ENCODE results near the gene SERPINB6. TPM values are rescaled to one million over a fixed set of nuclear protein-coding genes. Genes with fewer than 3 reads are reported as not detected.

SERPINB6 gene
- total and polyA plus RNA-seq, 9 of the 15 experiments (the other 6 are each of a cell fraction or from before 2014, with no cell fraction given) = 86.6 to 211 (median 143) TPM

- TF ChIP-seq RREB1 (CRISPR knock-in tag; IDR thresholded peaks at IDR 0.05) = no peak
- TF ChIP-seq KDM1A (IDR thresholded peaks at IDR 0.05) = peak; percentile 70 to 72; a peak in 3 of 4 replicates
- no peak for TF ChIP-seq GABPB1 (CRISPR knock-in tag; IDR thresholded peaks at IDR 0.05)
- TF ChIP-seq ZBTB7A (IDR thresholded peaks at IDR 0.05; ENCODE audit: borderline replicate concordance, control insufficient read depth, low read depth, low read length) = no peak
- TF ChIP-seq RERE (CRISPR knock-in tag; IDR thresholded peaks at IDR 0.05; ENCODE audit: borderline replicate concordance) = no peak
- TF ChIP-seq IFI16 (CRISPR knock-in tag; IDR thresholded peaks at IDR 0.05) = no peak
- no peak for TF ChIP-seq THRA (IDR thresholded peaks at IDR 0.05)
- no peak for TF ChIP-seq PHF21A (IDR thresholded peaks at IDR 0.05; ENCODE audit: borderline replicate concordance, low read depth)
- no peak for TF ChIP-seq PHB (CRISPR knock-in tag; IDR thresholded peaks at IDR 0.05)
- TF ChIP-seq BDP1 (IDR thresholded peaks at IDR 0.05; ENCODE audit: insufficient read depth, insufficient read length) = no peak
- no peak for TF ChIP-seq NRF1 (conservative IDR thresholded peaks at IDR 0.05 in 1 of 2, IDR thresholded peaks at IDR 0.05 in 1 of 2)
- TF ChIP-seq CAMTA2 (CRISPR knock-in tag; conservative IDR thresholded peaks at IDR 0.05) = no peak
- TF ChIP-seq STAT5A (IDR thresholded peaks at IDR 0.05; ENCODE audit: borderline replicate concordance, low read length) = peak; percentile 48; the same call in 1 of the 2 replicates
- TF ChIP-seq ESRRB (CRISPR knock-in tag; IDR thresholded peaks at IDR 0.05; ENCODE audit: borderline replicate concordance) = no peak
- TF ChIP-seq YY1 (IDR thresholded peaks at IDR 0.05; ENCODE audit: borderline replicate concordance in 1 of 3, control insufficient read depth in 1 of 3, extremely low read depth in 1 of 3, insufficient read depth in 3 of 3, insufficient read length in 1 of 3, insufficient replicate concordance in 2 of 3, low read depth in 1 of 3, low read length in 2 of 3) = peak in 1 of 3 experiments; percentile 49
Measured at GRCh38 chr6:2970034-2970685, 1.2 kb downstream of the SERPINB6 start (continued).

All from K562 (cell line).